HL-60/S4 treated with retinoic acid at 250 ng/mL for 4 days and 3 days (cell line): Measurements from ENCODE around the gene CXCR6.

Experiments used
- in situ Hi-C: fragments of 300-500 bp; cut with MboI; formaldehyde crosslinking; loops from 2 replicates; pipeline ENCODE4 v1.7.0; 2022; ENCODE audit warnings: low sequenced_read_pairs

The CXCR6 gene

DNA sequence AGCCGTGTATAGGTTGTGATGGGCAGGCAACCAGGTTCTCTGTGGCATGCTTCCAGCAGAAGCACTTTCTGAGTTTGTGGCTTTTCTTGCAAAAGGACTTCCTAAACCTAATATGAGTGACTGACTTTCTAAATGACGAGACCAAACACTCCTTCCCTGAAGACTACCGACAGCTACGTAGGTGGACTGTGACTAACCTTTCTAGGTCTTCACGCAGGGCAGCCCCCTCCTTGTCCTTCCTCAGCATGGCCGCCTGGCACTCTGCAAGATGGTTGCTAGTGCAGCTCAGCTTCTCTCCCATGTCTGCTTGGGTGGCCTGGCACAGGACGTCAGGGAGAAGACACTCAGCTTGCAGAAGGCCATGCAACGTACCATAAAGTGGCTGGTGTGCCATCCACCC, 20.9 kb downstream of the CXCR6 start:
- in situ Hi-C loops = no loop called here

DNA sequence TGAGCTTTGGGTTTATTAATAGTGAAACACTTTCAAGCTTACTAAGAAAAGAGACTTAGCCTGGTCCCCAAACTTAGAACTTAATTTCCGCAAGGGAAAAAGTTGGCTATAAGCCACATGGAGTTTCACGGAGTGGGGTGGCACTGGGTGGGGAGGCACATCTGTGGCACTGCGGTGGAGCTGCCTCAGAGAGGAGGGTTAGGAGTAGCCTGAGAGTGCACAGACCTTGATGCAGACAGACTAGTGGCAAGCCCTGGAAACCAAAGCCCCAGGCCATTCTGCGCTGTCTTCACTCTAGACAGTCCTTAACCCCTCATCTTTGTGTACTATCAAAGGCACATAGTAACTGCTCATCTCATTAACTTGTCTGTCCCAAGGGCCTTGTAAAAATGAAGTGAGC, 22.0 kb downstream of the CXCR6 start:
- in situ Hi-C loops = no loop called here

DNA sequence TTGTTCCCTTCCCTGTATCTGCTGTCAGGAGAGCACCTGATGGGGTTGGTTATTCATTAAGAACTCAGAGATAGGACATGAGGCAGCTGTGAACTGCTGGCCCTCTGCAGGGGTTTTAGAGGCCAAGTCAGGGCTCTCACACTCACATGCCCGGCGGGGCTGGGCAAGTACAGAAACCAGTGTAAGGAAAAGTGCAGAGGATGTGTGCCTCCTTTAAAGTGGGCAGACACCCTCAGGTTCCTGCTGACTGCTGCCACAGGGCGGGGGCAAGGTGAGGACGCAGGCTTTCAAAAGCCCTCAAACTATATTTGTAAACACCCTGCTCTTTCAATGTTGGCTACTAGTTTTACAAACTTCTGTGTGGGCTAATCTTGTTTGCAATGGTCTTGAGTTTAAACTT, 22.4 kb downstream of the CXCR6 start:
- in situ Hi-C loops = no loop called here

DNA sequence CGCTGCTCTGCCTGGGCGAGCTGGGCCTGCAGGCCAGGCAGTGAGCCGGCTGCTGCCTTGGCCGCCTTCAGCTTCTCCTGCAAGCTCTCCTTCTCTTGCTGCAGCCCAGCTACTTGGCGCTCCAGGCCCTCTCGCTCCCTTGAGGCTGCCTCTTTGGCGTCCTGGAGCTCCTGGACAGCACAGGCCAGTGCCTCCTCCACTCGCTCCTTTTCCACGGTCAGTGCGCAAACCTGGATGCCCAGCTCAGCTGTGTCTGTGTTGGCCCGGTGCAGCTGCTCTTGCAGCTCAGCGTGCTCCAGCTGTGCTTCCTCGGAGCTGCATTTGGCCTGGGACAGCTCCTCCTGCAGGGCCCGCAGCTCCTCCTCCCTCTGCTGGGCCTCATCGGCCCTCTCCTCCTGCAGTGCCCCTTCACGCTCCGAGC, 23.1 kb downstream of the CXCR6 start:
- in situ Hi-C loops = no loop called here

DNA sequence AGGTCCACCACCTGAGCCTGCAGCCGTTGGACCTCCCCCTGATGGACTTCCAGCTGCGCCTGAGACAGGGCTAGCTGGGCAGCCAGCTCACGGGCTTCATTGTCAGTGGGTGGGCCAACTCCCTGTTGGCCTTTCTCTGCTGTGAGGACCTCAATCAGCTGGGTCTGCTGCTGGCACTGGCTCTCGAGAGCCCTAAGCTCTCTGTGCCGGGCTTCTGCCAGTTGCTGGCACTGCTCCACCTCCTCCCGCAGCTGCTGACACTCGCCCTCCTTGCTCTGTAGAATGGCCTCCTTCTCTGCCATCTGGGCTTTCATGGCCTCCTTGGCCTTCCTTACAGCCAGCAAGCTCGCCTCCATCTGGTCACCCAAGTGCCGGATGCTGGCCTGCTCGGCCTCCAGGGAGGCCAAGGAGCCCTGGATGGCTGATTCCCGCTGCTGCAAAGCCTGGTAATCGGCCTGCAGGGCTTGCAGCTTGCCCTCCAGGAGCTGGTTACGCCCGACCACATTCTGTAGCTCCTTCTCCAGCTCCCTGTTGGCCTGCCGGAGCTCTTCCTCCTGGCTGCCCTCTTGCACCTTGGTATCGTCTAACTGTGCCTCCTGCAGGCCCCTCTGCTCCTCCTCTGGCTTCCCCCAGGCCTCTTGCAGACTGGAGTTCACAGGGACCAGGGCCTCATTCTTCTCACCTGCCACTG, 23.8 kb downstream of the CXCR6 start:
- in situ Hi-C loops = no loop called here

DNA sequence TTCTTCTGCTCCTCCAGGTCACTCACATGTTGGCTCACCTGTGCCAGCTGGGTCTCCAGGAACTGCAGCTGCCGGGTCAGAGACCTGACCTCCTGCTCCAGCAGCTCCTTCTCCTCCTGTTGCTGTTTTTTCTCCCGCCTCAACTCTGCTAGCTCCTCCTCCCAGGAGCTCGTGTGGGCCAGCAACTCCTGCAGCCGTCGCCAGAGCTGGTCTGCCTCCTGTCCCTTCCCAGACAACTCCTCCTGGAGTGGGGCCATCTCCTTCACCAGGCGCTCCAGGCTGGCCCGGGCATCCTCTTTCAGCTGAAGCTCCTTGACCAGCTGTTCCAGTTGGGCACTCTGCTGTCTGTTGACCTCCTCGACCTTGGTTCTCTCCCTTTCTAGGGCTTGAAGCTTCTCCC, 24.5 kb downstream of the CXCR6 start:
- in situ Hi-C loops = no loop called here

DNA sequence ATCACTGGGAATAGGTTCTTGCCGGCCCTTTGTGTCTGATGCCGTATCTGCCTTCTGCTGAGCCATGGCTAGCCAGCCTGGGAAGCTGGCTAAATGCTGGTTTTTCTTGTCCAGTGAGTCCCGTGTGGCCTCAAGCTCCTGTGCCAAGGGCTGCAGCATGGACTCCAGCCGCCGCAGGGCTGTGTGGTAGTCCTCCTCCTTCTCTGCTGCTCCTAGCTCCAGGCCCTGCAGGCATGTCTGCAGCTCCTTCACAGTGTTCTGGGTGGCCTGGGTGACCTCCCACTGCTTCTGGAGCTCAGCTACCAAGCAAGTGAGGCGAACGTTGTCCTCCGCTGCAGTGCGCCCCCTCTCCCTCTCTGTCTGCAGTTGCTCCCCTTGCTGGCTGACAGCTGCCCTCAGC, 24.9 kb downstream of the CXCR6 start:
- in situ Hi-C loops = no loop called here

DNA sequence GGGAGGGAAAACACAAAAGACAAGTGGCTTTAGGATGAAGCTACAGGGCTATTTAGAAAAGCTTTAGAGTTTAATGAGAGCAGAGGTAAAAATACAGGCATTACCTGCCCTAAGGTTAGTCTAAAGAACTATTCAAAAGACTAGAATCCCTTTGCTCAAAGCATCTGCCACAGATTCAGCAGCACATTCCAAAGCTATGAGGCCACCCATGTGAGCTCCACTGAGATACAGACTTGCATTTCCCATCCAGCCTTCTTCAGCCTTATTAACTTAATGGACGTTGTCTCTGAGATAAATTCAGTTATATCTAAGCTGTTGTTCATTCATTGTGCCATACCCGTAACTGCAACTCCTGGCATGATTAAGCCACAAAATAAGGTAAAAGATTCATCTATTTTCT, 25.4 kb downstream of the CXCR6 start:
- in situ Hi-C loops = no loop called here

DNA sequence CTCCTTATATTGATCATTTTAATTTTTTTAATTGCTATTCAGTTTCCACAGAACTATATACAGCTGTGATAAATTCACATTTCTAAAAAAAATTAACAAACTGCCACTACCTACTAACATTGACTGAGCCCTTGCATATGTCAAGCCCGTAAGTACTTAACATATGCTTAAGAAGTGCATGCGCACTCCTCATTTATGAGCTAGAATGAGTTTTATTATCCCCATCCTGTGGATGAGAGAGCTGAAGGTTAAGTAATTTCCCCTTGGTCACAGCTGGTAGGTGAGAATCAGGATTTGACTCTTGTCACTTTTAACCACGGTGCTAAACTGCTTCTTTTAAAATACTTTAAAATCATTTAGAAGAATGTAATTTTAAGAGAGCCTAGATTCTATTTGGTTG, 25.9 kb downstream of the CXCR6 start:
- in situ Hi-C loops = no loop called here

DNA sequence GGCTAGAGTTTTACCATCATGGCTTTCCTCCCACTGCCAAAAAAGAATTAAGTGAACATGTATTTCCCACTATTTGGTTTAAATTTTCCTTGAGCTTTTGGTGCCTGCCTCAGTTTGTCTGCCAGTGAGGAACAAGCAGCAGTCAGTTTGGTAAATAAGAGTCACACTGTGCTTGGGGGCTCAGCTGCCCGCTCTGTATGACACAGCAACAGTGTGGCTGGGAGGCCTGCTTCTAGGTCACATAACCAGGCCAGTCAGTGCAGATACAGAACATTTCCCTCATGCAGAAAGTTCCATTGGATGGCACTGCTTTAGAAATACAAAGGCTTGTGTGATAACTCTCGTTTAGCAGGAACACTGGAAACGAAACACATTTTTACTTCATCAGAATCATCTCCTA, 26.7 kb downstream of the CXCR6 start:
- in situ Hi-C loops = no loop called here

DNA sequence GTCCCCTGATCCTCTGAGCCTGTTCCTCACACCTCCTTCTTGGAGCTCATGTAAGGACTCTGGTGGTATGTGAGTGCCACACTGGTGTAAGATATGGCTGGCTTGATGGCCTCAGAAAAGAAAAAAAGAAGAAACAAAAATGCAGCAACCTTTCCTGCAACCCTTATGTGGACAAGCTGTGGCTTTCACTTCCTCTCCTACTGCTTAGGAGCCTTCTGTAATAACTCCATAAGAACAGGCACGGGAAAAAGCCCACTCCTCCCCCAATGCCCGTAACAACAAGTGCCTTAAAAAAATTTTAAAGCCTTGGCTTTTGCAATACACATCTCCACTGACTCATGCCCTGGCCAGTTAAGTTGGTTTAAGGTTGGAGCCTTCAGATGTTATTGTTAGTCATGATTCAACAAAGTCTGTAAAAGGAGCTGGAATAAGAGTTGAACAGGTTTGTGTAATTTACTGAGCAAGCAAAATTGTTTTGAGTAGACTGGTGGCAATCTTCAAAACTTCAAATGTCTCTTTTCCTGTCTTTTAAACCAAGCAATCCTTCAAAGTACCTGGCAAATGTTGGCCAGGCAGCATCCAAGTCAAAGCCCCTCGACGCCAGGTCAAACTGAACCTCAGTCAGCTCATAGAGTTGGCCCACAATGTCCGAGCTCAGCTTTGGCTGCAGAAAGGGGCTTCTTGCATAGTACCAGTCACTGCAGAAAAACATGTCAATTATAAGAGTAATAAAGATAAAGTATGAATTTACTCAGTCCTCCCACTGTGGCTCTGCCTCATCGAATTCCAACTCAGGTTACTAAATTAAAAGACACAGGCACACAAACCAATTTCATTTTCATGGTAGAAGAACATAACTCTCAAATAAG, 29.5 kb downstream of the CXCR6 start:
- in situ Hi-C loops = no loop called here

DNA sequence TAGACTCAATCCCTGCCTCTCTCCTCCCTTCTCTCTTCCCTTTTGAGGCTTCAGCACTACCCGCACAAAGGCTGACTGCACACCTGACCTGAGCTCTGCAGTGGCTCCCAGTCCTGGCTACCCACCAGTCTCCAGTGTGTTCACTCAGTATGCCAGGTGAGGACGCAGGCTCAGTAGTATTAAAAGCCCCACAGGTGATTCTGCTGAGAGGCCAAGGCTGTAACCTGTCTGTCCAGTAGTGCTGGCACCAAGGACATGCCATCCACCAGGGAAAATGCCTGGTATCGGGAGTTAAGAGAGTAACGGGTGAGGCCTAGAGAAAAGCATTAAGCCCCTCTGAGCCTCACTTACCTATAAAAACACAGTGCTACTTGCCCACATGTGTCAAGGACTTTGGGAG, 31.4 kb downstream of the CXCR6 start:
- in situ Hi-C loops = no loop called here

DNA sequence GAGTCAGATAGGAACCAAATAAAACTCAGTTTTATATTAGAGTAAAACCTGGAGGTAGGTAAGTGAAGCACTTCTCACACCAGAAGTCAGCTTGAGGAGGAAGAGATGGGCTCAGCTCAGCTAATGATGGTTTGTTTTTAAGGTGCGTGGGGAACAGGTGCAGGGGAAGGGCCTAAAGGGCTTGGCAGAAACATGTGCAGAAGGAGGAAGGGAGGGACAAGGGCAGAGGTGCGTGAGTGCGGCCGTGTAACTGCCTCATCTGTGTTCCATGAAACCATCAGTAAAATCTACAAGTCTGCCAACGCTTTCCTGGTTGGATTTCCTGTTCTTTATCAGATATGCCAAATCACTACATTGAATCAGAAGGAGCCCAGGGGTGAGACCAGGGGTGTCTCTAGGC, 32.4 kb downstream of the CXCR6 start:
- in situ Hi-C loops = no loop called here

DNA sequence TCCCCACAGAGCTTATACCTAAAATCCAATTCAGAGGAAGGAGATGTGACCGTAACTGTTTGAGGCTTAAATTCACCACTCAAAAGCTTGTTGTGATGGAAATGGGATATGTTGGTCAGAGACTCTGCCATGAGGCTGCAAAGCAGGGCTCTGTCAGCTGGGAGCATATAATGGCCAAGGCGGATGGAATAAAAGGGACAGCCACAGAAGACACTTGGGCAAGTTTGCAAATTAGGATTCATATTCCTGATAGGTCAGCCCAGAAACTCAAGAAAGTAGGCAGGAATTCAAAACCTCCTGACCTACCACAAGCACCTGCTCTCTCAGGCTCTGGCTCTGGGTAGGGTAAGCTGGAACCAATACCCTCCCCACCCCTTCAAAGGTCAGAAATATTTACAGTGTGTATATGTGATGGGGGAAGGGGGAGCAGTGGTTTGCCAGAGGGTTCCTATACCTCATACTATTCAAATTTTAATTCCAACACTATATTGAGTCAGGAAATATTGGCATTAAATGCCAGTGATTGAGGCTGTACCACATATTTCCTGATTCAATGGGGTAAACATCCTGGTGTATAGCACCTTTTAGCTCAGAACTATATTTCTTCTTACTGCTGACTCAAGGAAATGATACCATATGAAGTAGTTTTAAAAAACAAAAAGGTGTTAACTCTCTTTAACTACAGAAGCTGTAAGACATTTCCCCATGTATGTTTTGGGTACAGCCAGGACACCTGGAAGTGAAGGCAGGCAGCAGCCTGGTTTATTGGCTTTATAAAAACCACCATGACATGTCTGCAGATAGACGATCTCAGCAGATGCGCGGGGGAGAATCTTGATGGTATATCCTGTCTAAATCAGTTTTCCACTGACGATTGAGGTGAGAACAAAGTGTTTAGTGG, 33.2 kb downstream of the CXCR6 start:
- in situ Hi-C loops = no loop called here

DNA sequence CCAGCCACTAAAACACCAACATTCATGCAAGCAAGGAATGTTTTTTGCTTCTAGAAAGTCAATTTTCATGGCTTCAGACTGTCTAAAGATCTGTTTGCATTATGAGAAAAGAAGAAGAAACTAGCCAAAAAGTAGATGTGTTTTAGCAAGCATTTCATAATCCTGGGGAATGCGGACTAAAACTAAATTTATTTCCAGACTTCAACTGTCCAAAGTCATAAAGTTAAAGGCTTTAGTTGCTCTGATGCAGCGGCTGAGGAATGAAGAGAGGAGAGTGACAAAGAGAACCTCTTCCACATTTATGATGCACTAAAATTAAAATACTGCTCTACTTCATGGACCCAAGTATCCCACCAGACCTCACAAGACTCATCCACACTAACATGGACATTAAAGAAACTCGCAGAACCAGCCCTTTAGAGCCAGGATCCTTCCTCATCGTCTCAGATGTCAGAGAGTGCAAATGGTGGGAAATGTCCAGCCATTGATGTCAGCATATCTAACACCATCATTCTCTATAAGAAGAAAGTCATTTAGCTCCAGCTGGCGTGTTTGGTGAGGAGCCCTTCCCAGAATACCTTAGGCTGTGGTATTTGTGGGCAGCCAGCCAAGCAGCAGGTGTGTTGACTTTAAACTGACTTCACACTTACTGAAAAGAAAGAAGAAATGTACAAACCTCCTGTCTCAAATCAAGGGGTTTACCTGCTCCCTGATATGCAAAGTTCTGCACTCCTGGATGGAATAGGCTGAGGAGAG, 34.9 kb downstream of the CXCR6 start:
- in situ Hi-C loops = no loop called here

DNA sequence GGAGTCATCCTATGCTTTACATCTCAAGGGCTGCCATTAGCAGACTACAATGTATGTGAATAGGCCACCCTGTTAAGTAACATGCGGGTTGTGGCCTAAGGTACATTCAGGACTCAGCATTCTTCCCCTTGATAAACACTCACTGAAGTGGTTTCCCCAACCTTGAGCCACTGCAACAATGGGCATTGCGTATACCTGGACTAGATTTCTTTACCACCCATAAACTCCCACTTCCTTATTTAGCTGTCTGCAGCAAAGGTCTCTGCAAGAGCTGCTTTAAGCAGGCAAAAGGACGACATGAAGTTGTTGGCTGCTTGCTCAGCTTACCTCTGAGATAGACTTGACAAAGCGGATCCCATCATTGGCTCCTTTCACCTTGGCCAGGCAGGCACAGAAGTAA, 36.1 kb downstream of the CXCR6 start:
- in situ Hi-C loops = no loop called here

DNA sequence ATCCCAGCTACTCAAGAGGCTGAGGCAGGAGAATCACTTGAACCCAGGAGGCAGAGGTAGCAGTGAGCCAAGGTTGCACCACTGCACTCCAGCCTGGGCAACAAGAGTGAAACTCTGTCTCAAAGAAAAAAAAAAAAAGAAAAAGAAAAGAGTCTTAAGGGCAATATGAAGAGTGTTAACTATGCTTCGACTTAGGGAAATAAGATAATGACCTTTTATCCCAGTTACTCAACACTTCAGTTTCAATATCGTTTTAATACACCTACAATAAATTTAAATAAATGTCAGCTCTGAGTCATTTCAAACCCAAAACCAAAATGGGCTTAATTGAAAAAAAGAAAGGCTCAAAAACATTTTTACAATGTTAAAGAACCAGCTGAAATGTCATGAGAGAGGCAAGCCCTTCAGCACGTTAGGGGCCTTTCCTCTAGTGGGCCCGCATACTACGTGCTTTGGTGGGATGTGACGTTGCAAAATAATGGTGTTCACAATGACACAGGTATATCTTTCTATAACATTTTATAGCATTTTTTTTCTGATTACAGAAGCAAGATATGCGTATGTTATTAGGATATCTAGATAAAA, 37.1 kb downstream of the CXCR6 start:
- in situ Hi-C loops = no loop called here

DNA sequence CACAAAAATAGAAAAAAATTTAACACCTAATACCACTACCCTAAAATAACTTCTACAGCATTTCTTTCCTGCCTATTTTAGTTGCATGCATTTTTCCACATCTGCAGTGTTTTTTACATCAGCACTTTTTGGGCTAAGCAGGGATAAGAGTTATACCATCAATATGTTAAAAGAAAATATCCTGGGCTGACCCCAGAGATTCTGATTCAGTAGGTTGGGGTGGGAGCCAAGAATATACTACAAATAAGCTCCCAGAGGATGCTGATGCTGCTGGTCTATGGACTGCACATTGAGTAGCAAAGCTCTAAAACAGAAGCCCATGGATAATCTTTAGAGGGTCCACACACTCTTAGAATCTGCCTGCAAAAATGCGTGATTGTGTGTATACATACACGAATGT, 37.6 kb downstream of the CXCR6 start:
- in situ Hi-C loops = no loop called here

DNA sequence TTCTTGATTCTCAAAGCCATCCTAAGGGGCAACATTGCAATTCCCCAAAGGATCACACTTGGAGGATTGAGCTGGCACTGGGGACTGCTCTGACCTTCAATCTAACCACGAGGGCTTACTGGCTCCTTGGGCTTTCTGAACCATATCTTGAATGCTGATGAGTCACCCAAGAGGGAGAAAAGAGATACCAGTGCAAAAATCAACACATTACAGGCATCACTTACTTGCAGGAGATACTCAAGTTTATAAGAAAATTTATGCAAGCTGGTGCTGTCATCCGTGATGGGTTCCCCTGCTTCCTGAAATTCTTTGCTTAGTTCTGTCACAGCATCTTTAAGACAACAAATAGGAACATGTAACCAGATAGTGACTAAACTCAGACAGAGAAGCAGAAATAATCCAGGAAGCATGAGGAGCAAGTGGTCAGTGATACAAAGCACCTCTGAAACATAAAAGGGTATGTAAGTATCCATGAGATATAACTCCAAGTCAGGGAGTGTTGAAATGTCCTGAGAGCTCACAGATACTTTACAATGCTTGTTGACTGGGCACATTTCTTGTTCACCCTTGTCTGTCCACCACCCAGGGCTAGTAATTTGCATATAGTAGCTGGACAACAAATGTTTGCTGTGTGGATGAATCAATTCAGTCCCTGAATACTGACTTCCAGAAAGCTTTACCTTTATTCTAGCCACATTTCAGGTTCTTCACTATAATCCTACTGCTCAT, 38.2 kb downstream of the CXCR6 start:
- in situ Hi-C loops = no loop called here

DNA sequence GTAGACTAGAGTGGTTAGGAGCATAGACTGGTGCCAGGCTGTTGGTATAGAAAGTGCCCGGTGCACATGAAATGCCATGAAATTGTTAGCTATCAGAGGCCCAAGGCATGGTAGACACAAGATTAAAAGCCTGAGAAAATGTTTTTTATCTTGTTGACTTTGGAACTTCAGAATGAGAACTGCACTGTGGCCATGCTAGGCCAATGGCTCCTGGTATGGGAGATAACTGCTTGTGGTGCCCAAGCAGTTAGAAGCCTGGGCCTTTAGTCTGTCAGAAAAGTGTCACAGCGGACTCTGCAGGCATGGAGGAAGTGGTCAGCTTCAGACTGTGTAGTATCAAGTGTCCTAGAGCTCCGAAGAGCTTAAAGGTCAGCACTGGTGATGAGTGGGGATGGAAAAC, 40.5 kb downstream of the CXCR6 start:
- in situ Hi-C loops = no loop called here
